Measurements from ENCODE around the gene CENPK.

The CENPK gene

GRCh38 chr5:65570598-65571226 lies 7.7 kb upstream of the CENPK start:
- in situ Hi-C loops (cut with MboI; ENCODE audit: low sequenced_read_pairs, unreplicated experiment), result no loop called here
- no peak for DNase-seq (ENCODE audit: low spot score)
- TF ChIP-seq, protein P1, sequence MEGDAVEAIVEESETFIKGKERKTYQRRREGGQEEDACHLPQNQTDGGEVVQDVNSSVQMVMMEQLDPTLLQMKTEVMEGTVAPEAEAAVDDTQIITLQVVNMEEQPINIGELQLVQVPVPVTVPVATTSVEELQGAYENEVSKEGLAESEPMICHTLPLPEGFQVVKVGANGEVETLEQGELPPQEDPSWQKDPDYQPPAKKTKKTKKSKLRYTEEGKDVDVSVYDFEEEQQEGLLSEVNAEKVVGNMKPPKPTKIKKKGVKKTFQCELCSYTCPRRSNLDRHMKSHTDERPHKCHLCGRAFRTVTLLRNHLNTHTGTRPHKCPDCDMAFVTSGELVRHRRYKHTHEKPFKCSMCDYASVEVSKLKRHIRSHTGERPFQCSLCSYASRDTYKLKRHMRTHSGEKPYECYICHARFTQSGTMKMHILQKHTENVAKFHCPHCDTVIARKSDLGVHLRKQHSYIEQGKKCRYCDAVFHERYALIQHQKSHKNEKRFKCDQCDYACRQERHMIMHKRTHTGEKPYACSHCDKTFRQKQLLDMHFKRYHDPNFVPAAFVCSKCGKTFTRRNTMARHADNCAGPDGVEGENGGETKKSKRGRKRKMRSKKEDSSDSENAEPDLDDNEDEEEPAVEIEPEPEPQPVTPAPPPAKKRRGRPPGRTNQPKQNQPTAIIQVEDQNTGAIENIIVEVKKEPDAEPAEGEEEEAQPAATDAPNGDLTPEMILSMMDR (IDR thresholded peaks at IDR 0.05; ENCODE audit: borderline replicate concordance, control extremely low read depth, extremely low read depth, insufficient read depth, missing control alignments), result no peak

- TF ChIP-seq, protein P1 (IDR thresholded peaks at IDR 0.05; ENCODE audit: borderline replicate concordance, control extremely low read depth, extremely low read depth, insufficient read depth, missing control alignments), result no peak
- DNase-seq (ENCODE audit: low spot score), result no peak
- in situ Hi-C loops (cut with MboI; ENCODE audit: low sequenced_read_pairs, unreplicated experiment), result no loop called here
Observed at GRCh38 chr5:65566505-65566904, 3.5 kb upstream of the CENPK start.

- in situ Hi-C loops (cut with MboI; ENCODE audit: low sequenced_read_pairs, unreplicated experiment), result no loop called here
- DNase-seq (ENCODE audit: low spot score), result no peak
Observed at GRCh38 chr5:65563777-65564176, 809 bp upstream of the CENPK start.

GRCh38 chr5:65556718-65557117 lies 6.2 kb downstream of the CENPK start:
- DNase-seq (ENCODE audit: low spot score), result no peak

More at GRCh38 chr5:65563777-65564176, 809 bp upstream of the CENPK start:
- TF ChIP-seq, protein P1 (IDR thresholded peaks at IDR 0.05; ENCODE audit: borderline replicate concordance, control extremely low read depth, extremely low read depth, insufficient read depth, missing control alignments), result no peak

DNA sequence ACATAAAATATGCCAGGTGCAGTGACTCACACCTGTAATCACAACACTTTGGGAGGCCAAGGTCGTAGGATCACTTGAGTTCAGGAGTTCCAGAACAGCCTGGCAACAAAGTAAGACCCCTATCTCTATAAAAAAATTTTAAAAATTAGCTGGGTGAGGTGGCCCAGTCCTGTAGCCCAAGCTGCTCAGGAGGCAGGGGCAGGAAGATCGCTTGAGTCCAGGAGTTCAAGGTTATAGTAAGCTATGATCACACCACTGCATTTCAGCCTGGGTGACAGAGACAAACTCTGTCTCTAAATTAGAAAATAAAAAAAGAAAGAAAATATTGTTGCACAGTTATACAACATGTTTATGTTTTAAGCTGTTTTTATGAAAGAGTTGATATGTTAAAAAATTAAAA lies 6.8 kb downstream of the CENPK start:
- TF ChIP-seq, protein P1 (IDR thresholded peaks at IDR 0.05; ENCODE audit: borderline replicate concordance, control extremely low read depth, extremely low read depth, insufficient read depth, missing control alignments), result no peak
- DNase-seq (ENCODE audit: low spot score), result no peak
- in situ Hi-C loops (cut with MboI; ENCODE audit: low sequenced_read_pairs, unreplicated experiment), result no loop called here

More at GRCh38 chr5:65556718-65557117, 6.2 kb downstream of the CENPK start:
- TF ChIP-seq, protein P1 (IDR thresholded peaks at IDR 0.05; ENCODE audit: borderline replicate concordance, control extremely low read depth, extremely low read depth, insufficient read depth, missing control alignments), result no peak
- in situ Hi-C loops (cut with MboI; ENCODE audit: low sequenced_read_pairs, unreplicated experiment), result no loop called here

GRCh38 chr5:65555287-65555686 lies 7.7 kb downstream of the CENPK start:
- DNase-seq (ENCODE audit: low spot score), result no peak
- TF ChIP-seq, protein P1 (IDR thresholded peaks at IDR 0.05; ENCODE audit: borderline replicate concordance, control extremely low read depth, extremely low read depth, insufficient read depth, missing control alignments), result no peak
- in situ Hi-C loops (cut with MboI; ENCODE audit: low sequenced_read_pairs, unreplicated experiment), result no loop called here
